Measurements from ENCODE around the gene KATNAL1.

Gene KATNAL1

DNA sequence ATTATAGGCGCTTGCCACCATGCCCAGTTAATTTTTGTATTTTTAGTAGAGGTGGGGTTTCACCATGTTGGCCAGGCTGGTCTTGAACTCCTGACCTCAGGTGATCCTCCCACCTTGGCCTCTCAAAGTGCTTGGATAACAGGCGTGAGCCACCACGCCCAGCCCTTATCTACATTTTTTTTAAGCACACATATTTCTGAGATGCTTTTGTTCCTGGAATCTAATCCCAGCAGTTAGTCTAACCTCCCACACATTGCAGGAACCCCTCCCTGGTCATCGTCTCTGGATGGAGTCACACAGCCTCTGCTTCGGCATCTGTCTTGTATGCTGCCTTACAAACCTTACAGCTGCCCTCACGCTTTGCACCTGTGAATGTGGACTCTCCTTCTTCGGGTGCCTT, 15.1 kb upstream of the KATNAL1 start:
- no peak for DNase-seq (ENCODE audit: low spot score in 2 of 2)
- Histone ChIP-seq H3K9me3 (no peaks in the 10 kb centered on the region), H3K4me1 (peaks cover 16% of the 10 kb centered on the region), H3K36me3 (replicated peaks) (no peaks in the 10 kb centered on the region), H3K4me3 (no peak overlapping the region), H3K27me3 (ENCODE audit: low read depth) (no peaks in the 10 kb centered on the region; the same call in 1 of the 2 replicates)
- in situ Hi-C loops (cut with MboI; ENCODE audit: low sequenced_read_pairs), result no loop called here

DNA sequence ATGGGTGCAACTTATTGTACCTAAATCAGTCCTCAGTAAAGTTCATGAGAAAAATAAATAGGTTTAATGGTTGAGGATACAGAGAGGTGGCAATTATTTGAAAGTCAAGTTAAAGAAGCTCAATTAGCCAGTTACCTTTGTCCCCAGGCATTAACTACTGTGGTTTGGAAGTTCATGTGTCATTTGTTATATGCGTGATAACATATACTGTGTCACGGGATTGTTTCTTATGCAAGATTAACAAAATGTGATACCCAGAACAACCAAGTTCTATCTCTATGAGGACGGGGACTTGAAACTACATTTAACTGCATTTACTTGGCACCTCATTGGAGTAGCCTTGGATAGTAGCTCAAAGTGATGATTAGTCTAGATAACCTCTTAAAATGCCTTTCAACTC, 13.9 kb upstream of the KATNAL1 start:
- no peaks in the 10 kb centered on the region; the same call in 1 of the 2 replicates for H3K27me3 ChIP-seq (ENCODE audit: low read depth)
- H3K9me3 ChIP-seq, result no peaks in the 10 kb centered on the region
- no peak for DNase-seq (ENCODE audit: low spot score in 2 of 2)
- peaks cover 16% of the 10 kb centered on the region for H3K4me1 ChIP-seq
- H3K4me3 ChIP-seq, result no peak overlapping the region
- H3K36me3 ChIP-seq (replicated peaks), result no peaks in the 10 kb centered on the region
- in situ Hi-C loops (cut with MboI; ENCODE audit: low sequenced_read_pairs), result no loop called here

DNA sequence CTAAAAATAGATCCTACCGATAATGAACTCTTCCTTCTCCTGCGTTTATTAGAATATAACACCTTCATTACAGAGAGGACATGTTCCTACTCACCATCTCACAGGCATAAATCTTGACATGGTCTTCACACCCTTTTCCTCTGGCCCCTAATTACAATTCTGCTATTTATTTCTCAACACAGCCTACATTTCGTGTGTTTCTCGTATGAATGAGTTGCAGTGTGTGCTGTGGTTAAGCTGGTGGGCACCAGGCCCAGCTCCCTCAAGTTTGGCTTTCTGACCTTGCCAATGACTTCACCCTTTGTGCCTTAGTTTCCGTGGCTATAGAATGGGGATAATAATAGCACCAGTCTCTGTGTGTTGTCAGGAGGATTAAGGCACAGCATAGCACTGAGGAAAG, 12.3 kb upstream of the KATNAL1 start:
- Histone ChIP-seq H3K4me3 (no peak overlapping the region), H3K27me3 (ENCODE audit: low read depth) (no peaks in the 10 kb centered on the region), H3K9me3 (no peaks in the 10 kb centered on the region), H3K36me3 (replicated peaks) (no peaks in the 10 kb centered on the region), H3K4me1 (peaks cover 16% of the 10 kb centered on the region)
- no peak for DNase-seq (ENCODE audit: low spot score in 2 of 2)
- in situ Hi-C loops (cut with MboI; ENCODE audit: low sequenced_read_pairs), result no loop called here

DNA sequence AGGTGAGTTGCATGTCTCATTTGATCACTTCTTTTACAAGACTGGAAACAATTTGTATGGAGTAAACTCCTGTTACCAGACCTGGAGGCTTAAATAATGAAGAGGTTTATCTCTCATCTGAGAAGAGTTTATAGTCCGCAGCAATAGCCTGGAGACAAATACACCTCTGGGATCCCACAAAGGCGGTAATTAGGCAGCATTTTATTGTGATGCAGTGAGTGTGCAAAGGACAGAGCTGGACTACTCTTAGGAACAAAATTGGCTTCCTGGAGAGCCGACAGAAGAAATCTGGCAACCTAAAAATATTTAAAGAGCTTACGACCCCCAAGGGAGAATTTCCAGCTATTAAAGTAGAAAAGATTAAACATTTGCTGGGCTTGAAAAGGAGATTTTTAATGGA, 11.8 kb upstream of the KATNAL1 start:
- H3K9me3 ChIP-seq, result no peaks in the 10 kb centered on the region
- no peak overlapping the region for H3K4me3 ChIP-seq
- no peaks in the 10 kb centered on the region for H3K27me3 ChIP-seq (ENCODE audit: low read depth)
- H3K36me3 ChIP-seq (replicated peaks), result no peaks in the 10 kb centered on the region
- DNase-seq (ENCODE audit: low spot score in 2 of 2), result peak; percentile 61 to 88
- H3K4me1 ChIP-seq, result peaks cover 16% of the 10 kb centered on the region
- in situ Hi-C loops (cut with MboI; ENCODE audit: low sequenced_read_pairs), result no loop called here

DNA sequence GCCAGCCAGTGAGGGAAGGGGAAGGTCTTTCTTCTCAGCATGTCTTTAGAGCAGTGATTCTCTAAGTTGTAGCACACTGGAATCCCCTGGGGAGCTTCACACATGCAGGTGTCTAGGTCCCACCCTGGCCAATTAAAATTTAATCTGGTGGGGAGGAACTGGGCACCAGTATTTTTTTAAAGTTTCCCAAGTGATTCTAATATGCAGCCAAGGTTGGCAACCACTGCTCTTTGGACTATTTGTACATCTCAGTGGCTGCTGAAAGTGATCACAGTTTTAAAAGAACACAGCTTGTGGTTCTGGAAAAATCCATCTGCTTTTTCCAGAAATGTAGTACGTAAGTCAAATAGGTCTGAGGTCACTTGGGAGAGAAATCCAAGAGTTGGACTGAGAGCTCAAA, 10.7 kb upstream of the KATNAL1 start:
- no peaks in the 10 kb centered on the region for H3K27me3 ChIP-seq (ENCODE audit: low read depth)
- no peak overlapping the region for H3K4me3 ChIP-seq
- in situ Hi-C loops (cut with MboI; ENCODE audit: low sequenced_read_pairs), result no loop called here
- H3K4me1 ChIP-seq, result peaks cover 16% of the 10 kb centered on the region
- no peak for DNase-seq (ENCODE audit: low spot score in 2 of 2)
- no peaks in the 10 kb centered on the region for H3K9me3 ChIP-seq
- no peaks in the 10 kb centered on the region for H3K36me3 ChIP-seq (replicated peaks)

DNA sequence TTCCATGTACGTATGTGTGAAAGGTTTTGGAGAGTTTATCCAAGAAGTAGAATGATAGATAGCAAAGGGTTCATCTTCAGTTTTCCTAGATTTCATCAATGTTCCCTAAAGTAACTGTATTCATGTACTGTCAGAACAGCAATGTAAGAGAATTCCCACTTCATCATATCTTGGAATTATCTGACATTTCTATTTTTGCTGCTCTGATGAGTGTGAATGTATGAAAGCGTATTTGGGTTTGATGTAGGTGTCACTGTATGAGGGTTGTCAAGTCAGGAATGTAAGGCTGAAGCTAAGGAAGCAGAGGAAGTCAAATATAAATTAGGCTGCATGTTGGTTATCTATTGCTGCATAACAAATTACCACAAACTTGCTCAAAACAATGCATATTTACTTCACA, 7.2 kb upstream of the KATNAL1 start:
- H3K4me1 ChIP-seq, result peaks cover 10% of the 10 kb centered on the region
- H3K9me3 ChIP-seq, result no peaks in the 10 kb centered on the region
- H3K27me3 ChIP-seq (ENCODE audit: low read depth), result no peaks in the 10 kb centered on the region
- no peak for DNase-seq (ENCODE audit: low spot score in 2 of 2)
- in situ Hi-C loops (cut with MboI; ENCODE audit: low sequenced_read_pairs), result no loop called here
- H3K36me3 ChIP-seq (replicated peaks), result no peaks in the 10 kb centered on the region
- H3K4me3 ChIP-seq, result no peak overlapping the region

DNA sequence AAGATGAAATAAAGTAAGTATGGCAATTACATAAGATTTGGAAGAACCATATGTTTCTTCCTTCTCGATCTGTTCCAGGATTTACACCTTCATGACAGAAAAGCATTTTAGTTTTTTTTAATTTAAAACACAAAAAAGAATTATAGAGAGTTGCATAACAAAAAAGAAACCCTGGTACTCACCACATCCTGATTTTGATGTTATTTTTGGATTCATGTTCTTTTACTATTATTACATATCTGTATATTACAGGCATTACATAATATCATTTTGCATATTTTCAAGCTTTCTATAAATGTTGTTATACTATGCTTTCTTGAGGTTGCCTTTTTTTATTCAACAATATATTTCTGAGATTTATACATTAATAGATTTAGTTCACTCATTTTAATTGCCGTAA, 6.7 kb upstream of the KATNAL1 start:
- Histone ChIP-seq H3K4me1 (peaks cover 7% of the 10 kb centered on the region), H3K36me3 (replicated peaks) (no peaks in the 10 kb centered on the region), H3K4me3 (no peak overlapping the region), H3K9me3 (no peaks in the 10 kb centered on the region), H3K27me3 (ENCODE audit: low read depth) (no peaks in the 10 kb centered on the region)
- DNase-seq (ENCODE audit: low spot score in 2 of 2), result no peak
- in situ Hi-C loops (cut with MboI; ENCODE audit: low sequenced_read_pairs), result no loop called here

DNA sequence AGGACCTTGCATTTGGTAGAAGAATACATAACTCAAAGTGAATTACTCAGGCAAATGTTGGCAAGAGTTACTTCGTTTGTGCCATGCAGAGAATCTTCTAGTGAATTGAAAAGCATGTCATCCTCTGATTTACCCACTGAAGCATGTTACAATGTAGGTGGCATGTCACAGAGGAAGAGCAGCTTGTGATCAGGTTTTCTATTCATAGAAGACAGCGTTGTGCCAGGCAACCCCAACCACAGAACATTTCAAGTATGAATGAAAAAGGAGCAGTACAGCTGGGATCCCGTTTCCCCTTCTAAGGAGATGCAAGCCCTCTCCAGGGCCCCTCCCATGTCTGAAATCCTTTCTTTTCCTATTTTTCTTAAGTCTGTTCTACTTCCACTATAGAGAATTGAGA, 6.0 kb upstream of the KATNAL1 start:
- Histone ChIP-seq H3K4me1 (no peaks in the 10 kb centered on the region; the same call in 1 of the 2 replicates), H3K9me3 (no peaks in the 10 kb centered on the region), H3K27me3 (ENCODE audit: low read depth) (no peaks in the 10 kb centered on the region), H3K36me3 (replicated peaks) (no peaks in the 10 kb centered on the region), H3K4me3 (no peak overlapping the region)
- DNase-seq (ENCODE audit: low spot score in 2 of 2), result no peak
- in situ Hi-C loops (cut with MboI; ENCODE audit: low sequenced_read_pairs), result no loop called here

DNA sequence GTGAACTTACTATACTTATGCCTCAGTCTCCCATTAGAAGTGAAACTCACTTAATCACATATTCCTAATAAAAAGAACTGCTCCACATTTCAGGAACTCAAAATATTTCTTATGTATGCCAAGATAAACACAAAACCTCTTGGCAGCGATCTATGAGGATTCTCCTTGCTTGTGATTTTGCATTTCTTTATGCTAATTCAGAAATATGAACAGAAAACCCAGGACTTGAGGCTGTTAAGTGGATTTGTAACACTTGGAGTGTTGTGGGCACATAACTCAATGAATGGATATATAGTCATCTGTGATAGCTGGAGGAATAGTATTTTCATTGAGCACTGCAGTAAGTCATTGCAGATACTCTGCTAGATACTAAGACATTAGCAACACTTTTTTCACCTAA, 5.6 kb upstream of the KATNAL1 start:
- H3K4me1 ChIP-seq, result peaks cover 3% of the 10 kb centered on the region; the same call in 1 of the 2 replicates
- H3K27me3 ChIP-seq (ENCODE audit: low read depth), result no peaks in the 10 kb centered on the region
- no peaks in the 10 kb centered on the region for H3K36me3 ChIP-seq (replicated peaks)
- H3K9me3 ChIP-seq, result no peaks in the 10 kb centered on the region
- no peak for DNase-seq (ENCODE audit: low spot score in 2 of 2)
- in situ Hi-C loops (cut with MboI; ENCODE audit: low sequenced_read_pairs), result no loop called here
- no peak overlapping the region for H3K4me3 ChIP-seq

DNA sequence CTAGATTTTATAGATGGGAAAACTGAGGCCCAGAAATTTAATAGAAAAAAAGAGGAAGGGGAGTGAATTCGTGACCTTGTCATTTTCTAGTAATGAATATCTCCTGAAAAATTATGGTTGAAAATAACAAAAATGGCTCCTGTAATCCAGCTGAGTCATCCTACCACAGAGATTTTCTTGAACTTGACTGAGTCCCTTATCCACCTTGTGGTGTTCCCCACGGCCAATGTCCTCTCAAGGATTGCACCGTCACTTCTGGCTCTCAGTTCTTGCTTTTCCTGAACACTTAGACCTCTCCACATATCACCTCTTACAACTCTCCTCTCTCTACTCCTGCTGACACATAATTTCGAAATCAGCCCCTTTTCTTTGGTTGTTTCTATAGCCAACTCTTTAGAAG, 1.2 kb upstream of the KATNAL1 start:
- DNase-seq (ENCODE audit: low spot score in 2 of 2), result no peak
- H3K4me3 ChIP-seq, result no peak overlapping the region

DNA sequence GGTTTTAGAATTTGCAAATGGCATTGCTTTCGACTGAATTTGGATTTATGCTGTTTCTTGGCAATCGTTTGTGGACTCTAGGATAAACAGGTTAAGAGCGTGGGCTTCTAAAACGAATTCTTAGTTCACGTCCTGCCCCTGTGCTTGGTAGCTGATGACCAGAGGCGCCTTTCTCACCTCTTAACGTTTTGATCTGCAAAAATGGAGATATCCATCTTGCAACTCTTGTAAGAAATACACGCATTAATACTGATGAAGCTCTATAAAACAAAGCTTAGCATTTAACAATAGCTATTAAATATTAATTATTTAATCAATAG, 580 bp upstream of the KATNAL1 start:
- no peak for DNase-seq (ENCODE audit: low spot score in 2 of 2)
- in situ Hi-C loops (cut with MboI; ENCODE audit: low sequenced_read_pairs), result no loop called here
- Histone ChIP-seq H3K4me1 (peaks cover 32% of the 10 kb centered on the region), H3K36me3 (replicated peaks) (no peaks in the 10 kb centered on the region), H3K4me3 (peak overlapping the region; percentile 96), H3K27me3 (ENCODE audit: low read depth) (no peaks in the 10 kb centered on the region), H3K9me3 (no peaks in the 10 kb centered on the region)

More for the DNA sequence above, 1.2 kb upstream of the KATNAL1 start:
- Histone ChIP-seq H3K4me1 (peaks cover 26% of the 10 kb centered on the region), H3K27me3 (ENCODE audit: low read depth) (no peaks in the 10 kb centered on the region), H3K9me3 (no peaks in the 10 kb centered on the region), H3K36me3 (replicated peaks) (no peaks in the 10 kb centered on the region)
- in situ Hi-C loops (cut with MboI; ENCODE audit: low sequenced_read_pairs), result no loop called here

DNA sequence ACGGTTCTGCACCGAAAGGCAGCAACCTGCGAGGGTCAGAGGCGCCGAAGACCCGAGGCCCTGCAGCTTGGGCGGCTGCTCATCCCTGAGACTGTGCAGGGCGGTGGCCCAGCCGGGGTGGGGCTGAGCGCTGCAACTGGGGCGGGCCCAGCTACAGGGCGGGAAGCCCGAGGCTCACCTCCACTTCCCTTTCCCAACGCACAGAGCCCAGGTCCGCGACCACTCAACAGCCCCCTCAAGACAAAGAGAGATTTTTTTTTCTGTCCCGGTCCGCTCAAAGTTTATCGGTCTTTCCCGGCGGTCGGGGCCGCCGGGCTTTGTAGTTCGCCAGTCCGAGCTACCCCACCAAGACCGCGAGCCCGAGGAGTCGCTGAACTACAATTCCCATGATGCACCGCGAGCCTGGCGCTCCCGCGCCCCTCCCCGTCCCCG, 573 bp downstream of the KATNAL1 start:
- peaks cover 38% of the 10 kb centered on the region for H3K4me1 ChIP-seq
- in situ Hi-C loops (cut with MboI; ENCODE audit: low sequenced_read_pairs), result no loop called here
- H3K9me3 ChIP-seq, result no peaks in the 10 kb centered on the region
- no peaks in the 10 kb centered on the region for H3K27me3 ChIP-seq (ENCODE audit: low read depth)
- peak overlapping the region; percentile 96 for H3K4me3 ChIP-seq
- H3K36me3 ChIP-seq (replicated peaks), result no peaks in the 10 kb centered on the region
- DNase-seq (ENCODE audit: low spot score in 2 of 2), result peak; percentile 91 to 97

DNA sequence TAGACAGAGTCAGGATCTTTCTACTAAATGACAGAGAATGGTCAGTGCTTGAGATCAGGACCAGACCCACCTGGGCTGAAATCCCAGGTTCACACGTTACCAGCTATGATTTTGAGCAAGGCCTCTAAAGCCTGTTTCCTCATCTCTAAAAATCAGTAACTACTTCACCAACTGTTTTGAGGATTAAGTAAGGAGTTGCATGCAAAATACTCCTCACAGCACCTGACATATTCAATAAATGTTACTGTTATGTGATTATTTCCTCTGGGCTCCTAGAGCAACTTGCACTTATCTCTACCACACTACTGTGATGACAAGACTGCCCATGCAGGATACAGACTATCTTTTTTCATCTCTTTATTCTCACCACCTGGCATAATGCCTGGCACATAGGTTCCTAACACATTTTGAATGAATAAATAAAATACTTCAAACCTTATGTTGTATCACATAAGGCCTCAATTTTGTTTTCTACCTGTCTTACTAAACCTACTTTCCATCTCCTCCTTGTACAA, 1.8 kb downstream of the KATNAL1 start:
- in situ Hi-C loops (cut with MboI; ENCODE audit: low sequenced_read_pairs), result no loop called here
- Histone ChIP-seq H3K4me1 (peaks cover 38% of the 10 kb centered on the region), H3K9me3 (no peaks in the 10 kb centered on the region), H3K27me3 (ENCODE audit: low read depth) (no peaks in the 10 kb centered on the region), H3K4me3 (peak overlapping the region; percentile 96), H3K36me3 (replicated peaks) (no peaks in the 10 kb centered on the region)
- DNase-seq (ENCODE audit: low spot score in 2 of 2), result no peak

DNA sequence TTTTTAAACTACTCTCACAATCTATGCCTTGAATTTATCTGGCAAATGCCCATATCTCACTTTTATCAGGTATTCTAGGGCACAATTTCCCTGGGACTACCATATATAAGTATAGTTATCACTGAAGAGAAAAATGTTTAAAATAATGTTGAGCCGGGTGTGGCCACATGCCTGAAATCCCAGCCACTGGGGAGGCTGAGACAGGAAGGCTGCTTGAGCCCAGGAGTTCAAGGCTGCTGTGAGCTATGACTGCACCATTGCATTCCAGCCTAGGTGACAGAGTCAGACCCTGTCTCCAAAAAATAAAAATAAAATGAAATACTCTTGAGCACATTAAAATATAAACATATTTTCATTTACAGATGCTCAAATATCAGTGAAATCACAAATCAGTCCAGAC, 4.1 kb downstream of the KATNAL1 start:
- in situ Hi-C loops (cut with MboI; ENCODE audit: low sequenced_read_pairs), result no loop called here
- Histone ChIP-seq H3K36me3 (replicated peaks) (no peaks in the 10 kb centered on the region), H3K27me3 (ENCODE audit: low read depth) (no peaks in the 10 kb centered on the region), H3K9me3 (no peaks in the 10 kb centered on the region), H3K4me1 (peaks cover 38% of the 10 kb centered on the region), H3K4me3 (no peak overlapping the region)
- DNase-seq (ENCODE audit: low spot score in 2 of 2), result no peak

DNA sequence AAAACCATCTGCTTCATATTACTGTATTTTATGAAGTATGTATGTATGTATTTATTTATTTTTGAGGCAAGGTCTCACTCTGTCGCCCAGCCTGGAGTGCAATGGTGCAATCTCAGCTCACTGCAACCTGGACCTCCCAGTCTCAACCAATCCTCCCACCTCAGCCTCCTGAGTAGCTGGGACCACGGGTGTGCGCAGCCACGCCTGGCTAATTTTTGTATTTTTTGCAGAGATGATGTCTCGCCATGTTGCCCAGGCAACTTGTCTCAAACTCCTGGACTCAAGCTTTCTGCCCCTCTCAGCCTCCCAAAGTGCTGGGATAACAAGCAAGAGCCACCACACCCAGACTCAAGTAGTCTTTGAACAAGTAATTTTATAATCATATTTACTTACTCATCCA, 5.5 kb downstream of the KATNAL1 start:
- no peaks in the 10 kb centered on the region for H3K27me3 ChIP-seq (ENCODE audit: low read depth)
- no peak overlapping the region for H3K4me3 ChIP-seq
- no peak for DNase-seq (ENCODE audit: low spot score in 2 of 2)
- peaks cover 32% of the 10 kb centered on the region for H3K4me1 ChIP-seq
- in situ Hi-C loops (cut with MboI; ENCODE audit: low sequenced_read_pairs), result no loop called here
- H3K36me3 ChIP-seq (replicated peaks), result no peaks in the 10 kb centered on the region
- H3K9me3 ChIP-seq, result no peaks in the 10 kb centered on the region

Data from HAP-1 (cell line).